A549 (cell line): ENCODE measurements around the gene ZNG1A.
"Not testable (repeated sequence)": the region's sequence is repeated elsewhere in the genome, so short reads cannot be mapped to it uniquely, and the experiment has no call there.

Source experiments
- EHF ChIP-seq: fragments of 250-450 bp; sonication (Bioruptor Pico); IDR thresholded peaks from 2 replicates; pipeline ENCODE4 v1.5.0; 2020; ENCODE audit warnings: mild to moderate bottlenecking
- JUN ChIP-seq, 2 experiments: fragments of >200 bp; sonication (Bioruptor Twin); formaldehyde crosslinking; IDR thresholded peaks; 2 replicates in 1 of 2; 3 replicates in 1 of 2; pipeline ENCODE4 v1.6.1; 2016 to 2017
- KDM5A ChIP-seq: fragments of 200-600 bp; sonication (generic); IDR thresholded peaks from 2 replicates; pipeline ENCODE4 v1.6.1; 2016; ENCODE audit warnings: antibody characterized with exemption, mild to moderate bottlenecking
- MAFK ChIP-seq: fragments of 450-650 bp; IDR thresholded peaks from 2 replicates; pipeline ENCODE4 v1.6.1; 2014; ENCODE audit not compliant: partially characterized antibody
- MYC ChIP-seq: IDR thresholded peaks from 2 replicates; pipeline ENCODE4 v1.6.1; 2012; ENCODE audit warnings: mild to moderate bottlenecking, inconsistent platforms, low read length, improper control_type of control experiment, borderline replicate concordance
- POLR2A ChIP-seq: IDR thresholded peaks from 2 replicates; pipeline ENCODE4 v1.6.1; 2012; ENCODE audit warnings: mild to moderate bottlenecking, low read length
- RAD21 ChIP-seq, 2 experiments: fragments of >200 bp in 1 of 2; sonication (Bioruptor Twin) in 1 of 2; formaldehyde crosslinking in 1 of 2; IDR thresholded peaks in 1 of 2; conservative IDR thresholded peaks in 1 of 2; 2 replicates in 1 of 2; 3 replicates in 1 of 2; pipeline ENCODE4 v1.6.1; 2012 to 2018; ENCODE audit warnings: inconsistent platforms in 1 of 2
- RFX5 ChIP-seq: fragments of 450-650 bp; IDR thresholded peaks from 2 replicates; pipeline ENCODE4 v1.7.1; 2014; ENCODE audit warnings: antibody characterized with exemption, mild to moderate bottlenecking, moderate library complexity
- USF2 ChIP-seq: fragments of 450-650 bp; IDR thresholded peaks from 2 replicates; pipeline ENCODE4 v1.6.1; 2014; ENCODE audit warnings: antibody characterized with exemption
- ZFP36 ChIP-seq: fragments of 450-650 bp; IDR thresholded peaks from 2 replicates; pipeline ENCODE4 v1.6.1; 2014; ENCODE audit warnings: borderline replicate concordance; ENCODE audit not compliant: partially characterized antibody
- TF ChIP-seq, protein P1 (sequence below): fragments of >200 bp; sonication (Bioruptor Twin); formaldehyde crosslinking; IDR thresholded peaks from 3 replicates; pipeline ENCODE4 v1.5.1; 2016
- TF ChIP-seq, protein P2 (sequence below): IDR thresholded peaks from 2 replicates; pipeline ENCODE4 v1.6.1; 2012

DNA sequence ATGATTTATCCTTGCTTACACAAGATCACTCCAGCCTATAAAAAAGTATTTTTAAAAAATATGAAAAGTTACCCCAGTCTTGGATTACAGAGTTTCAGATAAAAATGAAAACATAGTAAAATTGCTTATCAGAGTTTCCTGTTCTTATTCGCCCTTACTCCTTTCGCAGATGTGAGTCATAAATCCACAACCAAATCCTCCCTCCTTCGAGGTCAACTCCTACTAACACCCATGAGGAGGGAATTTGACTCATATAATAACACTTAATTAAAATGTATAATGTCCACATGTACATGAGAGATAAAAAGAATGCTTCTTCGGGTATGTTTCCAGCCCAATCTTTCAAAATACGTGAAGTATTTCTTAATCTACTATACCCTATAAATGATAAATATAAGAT lies 84.5 kb downstream of the ZNG1A start:
- TF ChIP-seq ZFP36; POLR2A; MYC; RFX5; MAFK; EHF; JUN (IDR thresholded peaks at IDR 0.05); USF2; KDM5A; RAD21 (conservative IDR thresholded peaks at IDR 0.05 in 1 of 2, IDR thresholded peaks at IDR 0.05 in 1 of 2): not testable (repeated sequence)
- TF ChIP-seq, protein P1, sequence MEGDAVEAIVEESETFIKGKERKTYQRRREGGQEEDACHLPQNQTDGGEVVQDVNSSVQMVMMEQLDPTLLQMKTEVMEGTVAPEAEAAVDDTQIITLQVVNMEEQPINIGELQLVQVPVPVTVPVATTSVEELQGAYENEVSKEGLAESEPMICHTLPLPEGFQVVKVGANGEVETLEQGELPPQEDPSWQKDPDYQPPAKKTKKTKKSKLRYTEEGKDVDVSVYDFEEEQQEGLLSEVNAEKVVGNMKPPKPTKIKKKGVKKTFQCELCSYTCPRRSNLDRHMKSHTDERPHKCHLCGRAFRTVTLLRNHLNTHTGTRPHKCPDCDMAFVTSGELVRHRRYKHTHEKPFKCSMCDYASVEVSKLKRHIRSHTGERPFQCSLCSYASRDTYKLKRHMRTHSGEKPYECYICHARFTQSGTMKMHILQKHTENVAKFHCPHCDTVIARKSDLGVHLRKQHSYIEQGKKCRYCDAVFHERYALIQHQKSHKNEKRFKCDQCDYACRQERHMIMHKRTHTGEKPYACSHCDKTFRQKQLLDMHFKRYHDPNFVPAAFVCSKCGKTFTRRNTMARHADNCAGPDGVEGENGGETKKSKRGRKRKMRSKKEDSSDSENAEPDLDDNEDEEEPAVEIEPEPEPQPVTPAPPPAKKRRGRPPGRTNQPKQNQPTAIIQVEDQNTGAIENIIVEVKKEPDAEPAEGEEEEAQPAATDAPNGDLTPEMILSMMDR, result not testable (repeated sequence)
- TF ChIP-seq, protein P2, sequence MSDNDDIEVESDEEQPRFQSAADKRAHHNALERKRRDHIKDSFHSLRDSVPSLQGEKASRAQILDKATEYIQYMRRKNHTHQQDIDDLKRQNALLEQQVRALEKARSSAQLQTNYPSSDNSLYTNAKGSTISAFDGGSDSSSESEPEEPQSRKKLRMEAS, result not testable (repeated sequence)
